ENCODE data around the gene TSPEAR.

- TF ChIP-seq CTCF (IDR thresholded peaks at IDR 0.05) (no peak), POLR2A (IDR thresholded peaks at IDR 0.05) (no peak), POLR2AphosphoS5 (IDR thresholded peaks at IDR 0.05) (no peak)
Observed at GRCh38 chr21:44507673-44508425, 203.5 kb downstream of the TSPEAR start.

All from prostate gland (tissue), 2 donors.